GM12891 (cell line): ENCODE data around the gene CRYBA4.
"Not testable (repeated sequence)": the region's sequence is repeated elsewhere in the genome, so short reads cannot be mapped to it uniquely, and the experiment has no call there.

ENCODE experiments used
- DNase-seq: peaks from one replicate; pipeline ENCODE4 v3.0.0; 2011; ENCODE audit warnings: low spot score; ENCODE audit not compliant: insufficient read length
- FAIRE-seq: peaks from 2 replicates; lab custom pipeline; 2011; peaks lifted over from hg19 to GRCh38; lab: Jason Lieb, UNC
- PAX5 ChIP-seq: IDR thresholded peaks from 2 replicates; pipeline ENCODE4 v1.6.1; 2011; ENCODE audit warnings: low read length, moderate library complexity, mild to moderate bottlenecking; ENCODE audit not compliant: insufficient read depth, severe bottlenecking
- POLR2A ChIP-seq: IDR thresholded peaks from 2 replicates; pipeline ENCODE4 v1.6.1; 2011; ENCODE audit warnings: low read depth, low read length, control low read depth
- POLR2AphosphoS5 ChIP-seq: IDR thresholded peaks from 2 replicates; pipeline ENCODE4 v1.6.1; 2011; ENCODE audit warnings: low read depth, low read length, control low read depth
- POU2F2 ChIP-seq: IDR thresholded peaks from 2 replicates; pipeline ENCODE4 v1.6.1; 2011; ENCODE audit warnings: low read depth, mild to moderate bottlenecking, control low read depth, low read length, moderate library complexity
- SPI1 ChIP-seq: IDR thresholded peaks from 2 replicates; pipeline ENCODE4 v1.6.1; 2011; ENCODE audit warnings: low read depth, low read length, control low read depth
- TAF1 ChIP-seq: IDR thresholded peaks from 2 replicates; pipeline ENCODE4 v1.6.1; 2011; ENCODE audit warnings: low read depth, low read length, control low read depth

The CRYBA4 gene

GRCh38 chr22:26610072-26610958 lies 11.4 kb upstream of the CRYBA4 start:
- TF ChIP-seq TAF1, result no peak
- TF ChIP-seq SPI1, result no peak
- peak; percentile 3 for TF ChIP-seq PAX5
- peak; percentile 59; the same call in 1 of the 2 replicates for TF ChIP-seq POLR2AphosphoS5
- no peak for TF ChIP-seq POLR2A
- TF ChIP-seq POU2F2, result peak; percentile 67; the same call in 1 of the 2 replicates
- FAIRE-seq (peak; percentile 93), DNase-seq (peak; percentile 65)

DNA sequence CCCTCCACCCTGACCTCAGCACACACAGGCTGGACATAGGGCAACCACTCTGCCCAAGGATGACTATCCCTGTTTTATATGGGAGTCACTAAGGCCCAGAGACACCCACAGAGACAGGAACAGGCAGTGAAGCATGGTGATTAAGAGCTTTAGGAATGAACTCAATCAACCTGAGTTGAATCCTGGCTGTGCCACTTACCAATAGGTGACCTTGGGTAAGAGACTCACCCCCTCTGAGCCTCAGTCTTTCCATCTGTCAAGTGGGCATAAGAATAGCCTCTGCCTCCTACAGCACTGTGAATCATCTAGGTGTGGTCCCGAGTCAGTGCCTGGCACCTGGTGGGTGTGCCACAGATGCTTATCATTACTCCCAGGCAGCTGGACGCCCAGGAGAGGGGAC lies 10.8 kb upstream of the CRYBA4 start:
- FAIRE-seq, result peak; percentile 28
- DNase-seq, result no peak
- TF ChIP-seq PAX5 (no peak), SPI1 (no peak), TAF1 (no peak), POU2F2 (no peak), POLR2A (no peak), POLR2AphosphoS5 (no peak)

DNA sequence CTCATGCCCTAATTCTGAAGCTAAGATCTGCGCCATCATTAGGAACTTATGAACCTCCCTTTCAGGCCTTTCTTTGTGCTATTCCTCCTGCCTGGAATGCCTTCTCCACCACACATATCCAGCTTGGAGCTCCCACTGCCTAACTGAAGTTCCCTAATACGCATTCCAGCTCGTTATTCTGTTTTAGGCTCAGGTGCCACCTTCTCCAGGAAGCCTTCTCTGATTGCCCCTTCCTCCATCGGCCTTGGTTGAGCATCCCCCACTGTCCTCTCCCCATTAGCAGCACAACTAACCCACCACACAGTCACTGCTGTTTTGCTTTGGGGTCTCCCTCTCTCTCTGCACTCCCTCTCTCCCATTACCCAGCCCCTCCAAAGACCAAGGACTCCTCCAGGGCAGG lies 9.1 kb upstream of the CRYBA4 start:
- FAIRE-seq (no peak), DNase-seq (no peak)
- TF ChIP-seq TAF1 (no peak), PAX5 (no peak), SPI1 (no peak), POLR2A (no peak), POU2F2 (no peak), POLR2AphosphoS5 (no peak)

GRCh38 chr22:26613753-26614152 lies 8.0 kb upstream of the CRYBA4 start:
- not testable (repeated sequence) for DNase-seq, FAIRE-seq

DNA sequence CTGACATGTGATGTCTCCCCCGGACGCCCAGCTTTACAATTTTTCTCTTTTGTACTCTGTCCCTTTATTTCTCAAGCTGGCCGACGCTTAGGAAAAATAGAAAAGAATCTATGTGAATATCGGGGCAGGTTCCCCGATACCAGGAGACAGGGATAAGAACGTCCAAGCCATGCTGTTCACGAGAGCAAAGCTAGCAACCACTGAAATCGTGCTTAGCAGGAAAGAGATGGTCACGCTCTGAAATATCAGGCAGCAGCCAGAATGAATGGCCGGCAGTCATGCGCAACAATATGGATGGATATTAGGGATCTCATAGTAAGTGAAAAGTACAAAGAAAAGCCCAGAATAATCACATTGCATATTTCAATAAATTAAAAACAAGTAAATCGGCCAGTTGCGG lies 7.4 kb upstream of the CRYBA4 start:
- no peak for TF ChIP-seq POLR2A
- no peak for TF ChIP-seq PAX5
- no peak for TF ChIP-seq TAF1
- TF ChIP-seq POU2F2, result no peak
- DNase-seq (no peak), FAIRE-seq (no peak)

DNA sequence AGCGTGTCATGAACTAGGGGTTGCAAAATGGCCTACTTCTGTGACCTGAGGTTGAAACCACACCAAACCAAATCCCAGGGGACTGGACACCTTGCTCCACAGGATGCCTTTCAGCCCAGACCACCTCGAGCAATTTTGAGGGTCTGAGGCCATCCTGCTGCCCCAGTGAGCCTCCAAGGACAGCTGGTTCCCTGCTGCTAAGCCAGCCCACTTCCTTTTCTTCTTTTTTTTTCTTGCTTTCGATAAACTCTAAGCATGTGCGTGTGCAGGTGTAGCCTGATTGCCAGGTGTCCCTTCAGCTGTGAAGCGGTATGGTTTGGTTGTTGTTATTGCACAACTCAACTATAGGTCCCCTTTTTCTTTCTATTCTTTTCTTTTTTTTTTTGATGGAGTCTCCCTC lies 6.6 kb upstream of the CRYBA4 start:
- peak; percentile 75 for TF ChIP-seq SPI1
- no peak for TF ChIP-seq POLR2AphosphoS5
- peak; percentile 39 for DNase-seq
- FAIRE-seq, result peak; percentile 79

DNA sequence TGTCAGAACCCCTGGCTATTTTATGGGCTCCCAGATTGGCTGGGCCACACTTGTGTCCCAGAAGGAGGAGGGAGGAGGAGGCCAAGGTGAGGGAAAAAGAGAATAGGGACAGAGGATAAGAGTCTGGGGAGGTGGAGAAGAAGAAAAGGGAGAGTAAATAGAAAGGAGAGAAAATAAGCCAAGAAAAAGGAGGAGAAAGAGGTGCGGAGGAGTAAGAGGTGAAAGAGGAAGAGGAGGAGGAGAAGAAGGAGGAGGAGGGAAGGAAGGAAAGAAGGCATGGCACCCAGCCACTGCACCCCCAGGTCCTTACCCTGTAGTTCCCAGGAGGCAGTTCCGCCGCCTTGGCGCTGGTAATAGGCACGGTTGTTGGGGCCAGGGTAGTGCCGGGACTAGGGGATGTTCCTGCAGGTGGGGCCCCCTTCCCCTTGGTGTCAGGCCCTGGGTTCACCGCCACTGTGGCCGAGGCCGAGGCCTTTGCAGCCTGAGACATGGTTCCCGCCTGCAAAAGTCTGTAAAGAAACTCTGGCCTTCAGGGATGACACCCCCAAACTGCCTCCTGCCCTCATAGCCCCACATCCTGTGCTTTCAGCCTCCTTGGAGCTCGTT lies 5.8 kb upstream of the CRYBA4 start:
- FAIRE-seq (no peak), DNase-seq (no peak)
- no peak for TF ChIP-seq POU2F2
- TF ChIP-seq PAX5, result no peak
- TF ChIP-seq SPI1, result no peak
- no peak for TF ChIP-seq POLR2AphosphoS5
- TF ChIP-seq TAF1, result no peak

DNA sequence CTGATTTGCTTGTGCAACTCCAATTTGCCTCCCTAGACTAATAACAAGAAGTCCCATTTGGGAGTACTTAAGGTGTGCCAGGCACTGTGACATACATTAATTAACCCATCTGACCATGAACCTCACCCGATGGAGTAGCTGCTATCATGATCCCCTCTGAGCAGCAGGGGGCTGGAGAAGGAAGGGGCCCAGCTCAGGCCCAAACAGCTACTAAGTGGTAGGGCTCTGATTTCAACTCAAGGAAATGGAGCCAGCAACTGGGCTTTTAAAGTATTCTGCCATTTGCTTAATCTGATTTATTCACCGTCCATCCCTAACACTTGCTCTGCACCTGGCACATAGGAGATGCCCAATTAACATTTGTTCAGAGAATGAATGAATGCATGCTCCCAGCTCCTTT lies 5.1 kb upstream of the CRYBA4 start:
- no peak for DNase-seq
- TF ChIP-seq POU2F2, result no peak
- TF ChIP-seq POLR2AphosphoS5, result no peak
- no peak for TF ChIP-seq POLR2A
- TF ChIP-seq TAF1, result no peak
- FAIRE-seq, result no peak

GRCh38 chr22:26617271-26618199 lies 4.2 kb upstream of the CRYBA4 start, which contains the start of gene CRYBB1:
CRYBB1 (minus strand) TSS chr22:26618027; CDS start chr22:26616319, 1,708 bp downstream.
- DNase-seq (no peak), FAIRE-seq (no peak)
- no peak for TF ChIP-seq TAF1
- TF ChIP-seq POLR2A, result no peak
- no peak for TF ChIP-seq SPI1
- no peak for TF ChIP-seq PAX5
- TF ChIP-seq POU2F2, result no peak
- no peak for TF ChIP-seq POLR2AphosphoS5
